ENCODE measurements around the gene NKX3-2.

DNA sequence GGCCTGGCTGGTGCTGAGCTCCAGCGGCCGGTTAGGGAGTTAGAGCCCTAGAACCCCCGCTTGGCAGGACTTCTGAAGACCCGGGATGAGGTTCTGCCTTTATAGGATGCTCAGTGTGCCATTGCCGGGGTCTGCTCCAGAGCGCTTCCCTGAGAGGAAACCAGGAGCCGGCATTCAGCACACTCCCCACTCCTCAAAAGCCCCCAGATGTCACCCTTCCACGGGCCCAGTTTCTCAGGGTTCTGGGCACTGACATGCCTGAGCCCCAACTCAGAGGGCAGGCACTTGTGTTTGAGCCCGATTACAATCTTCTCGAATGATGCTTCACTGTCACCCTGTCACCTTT, 6.5 kb downstream of the NKX3-2 start:
- TF ChIP-seq POLR2A (IDR thresholded peaks at IDR 0.05), result no peak
- TF ChIP-seq, protein P1, sequence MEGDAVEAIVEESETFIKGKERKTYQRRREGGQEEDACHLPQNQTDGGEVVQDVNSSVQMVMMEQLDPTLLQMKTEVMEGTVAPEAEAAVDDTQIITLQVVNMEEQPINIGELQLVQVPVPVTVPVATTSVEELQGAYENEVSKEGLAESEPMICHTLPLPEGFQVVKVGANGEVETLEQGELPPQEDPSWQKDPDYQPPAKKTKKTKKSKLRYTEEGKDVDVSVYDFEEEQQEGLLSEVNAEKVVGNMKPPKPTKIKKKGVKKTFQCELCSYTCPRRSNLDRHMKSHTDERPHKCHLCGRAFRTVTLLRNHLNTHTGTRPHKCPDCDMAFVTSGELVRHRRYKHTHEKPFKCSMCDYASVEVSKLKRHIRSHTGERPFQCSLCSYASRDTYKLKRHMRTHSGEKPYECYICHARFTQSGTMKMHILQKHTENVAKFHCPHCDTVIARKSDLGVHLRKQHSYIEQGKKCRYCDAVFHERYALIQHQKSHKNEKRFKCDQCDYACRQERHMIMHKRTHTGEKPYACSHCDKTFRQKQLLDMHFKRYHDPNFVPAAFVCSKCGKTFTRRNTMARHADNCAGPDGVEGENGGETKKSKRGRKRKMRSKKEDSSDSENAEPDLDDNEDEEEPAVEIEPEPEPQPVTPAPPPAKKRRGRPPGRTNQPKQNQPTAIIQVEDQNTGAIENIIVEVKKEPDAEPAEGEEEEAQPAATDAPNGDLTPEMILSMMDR (IDR thresholded peaks at IDR 0.05), result no peak
